ENCODE measurements around the gene TAS2R39. TPM values are rescaled to one million over a fixed set of nuclear protein-coding genes. Genes with fewer than 3 reads are reported as not detected.

The TAS2R39 gene
- total and polyA plus RNA-seq, 11 donors = not detected

GRCh38 chr7:143216686-143217085 is 33.5 kb downstream of the TAS2R39 start:
- intact Hi-C loops (cut with DNase I) = loop anchor here in 6 of 10 donors (5.0 to 10.0 kb wide), 3 partner anchors 362 to 612 kb away; partner anchors contain the start of gene EPHB6 (in 4 of the 6)
- Histone ChIP-seq H3K27me3 (peaks cover 0 to 4% (median 0%) of the 10 kb centered on the region in 9 donors), H3K27ac (no peak overlapping the region), H3K4me3 (no peak overlapping the region), H3K36me3 (no peaks in the 10 kb centered on the region), H3K9me3 (peaks cover 0 to 5% (median 0%) of the 10 kb centered on the region in 12 donors), H3K4me1 (no peaks in the 10 kb centered on the region)
- TF ChIP-seq CTCF (IDR thresholded peaks at IDR 0.05) = no peak
- TF ChIP-seq POLR2A (IDR thresholded peaks at IDR 0.05) = no peak
- no peak for ATAC-seq
- 82 to 94% (median 86%) methylated on average over 2 of the region's 2 CpGs for WGBS, 4 donors
- no peak for DNase-seq

GRCh38 chr7:143217806-143218205 is 34.6 kb downstream of the TAS2R39 start:
- no peak for ATAC-seq
- H3K27me3 ChIP-seq = peaks cover 0 to 5% (median 0%) of the 10 kb centered on the region in 9 donors
- no peak for DNase-seq
- no peaks in the 10 kb centered on the region for H3K36me3 ChIP-seq
- intact Hi-C loops (cut with DNase I) = loop anchor here in 6 of 10 donors (5.0 to 10.0 kb wide), 3 partner anchors 363 to 613 kb away; partner anchors contain the start of gene EPHB6 (in 4 of the 6)
- no peak overlapping the region for H3K4me3 ChIP-seq
- H3K27ac ChIP-seq = no peak overlapping the region
- peaks cover 0 to 9% (median 0%) of the 10 kb centered on the region in 12 donors for H3K4me1 ChIP-seq
- H3K9me3 ChIP-seq = no peaks in the 10 kb centered on the region
- TF ChIP-seq POLR2A (IDR thresholded peaks at IDR 0.05) (no peak), CTCF (IDR thresholded peaks at IDR 0.05) (no peak)
- 71 to 83% (median 80%) methylated on average over 2 of the region's 2 CpGs for WGBS, 4 donors

- Histone ChIP-seq H3K27ac (no peak overlapping the region), H3K4me3 (no peak overlapping the region), H3K36me3 (no peaks in the 10 kb centered on the region), H3K27me3 (peaks cover 0 to 11% (median 0%) of the 10 kb centered on the region in 9 donors), H3K9me3 (no peaks in the 10 kb centered on the region), H3K4me1 (peaks cover 0 to 9% (median 0%) of the 10 kb centered on the region in 12 donors)
- intact Hi-C loops (cut with DNase I) = no loop called here
- WGBS, 4 donors = 55 to 73% (median 68%) methylated on average over 2 of the region's 2 CpGs
- TF ChIP-seq CTCF (IDR thresholded peaks at IDR 0.05) (no peak), POLR2A (IDR thresholded peaks at IDR 0.05) (no peak)
- no peak for ATAC-seq
- no peak for DNase-seq
These were observed 38.1 kb downstream of the TAS2R39 start for GRCh38 chr7:143221286-143221685.

- TF ChIP-seq POLR2A (IDR thresholded peaks at IDR 0.05) = no peak
- TF ChIP-seq CTCF (IDR thresholded peaks at IDR 0.05) = no peak
These were observed 38.5 kb downstream of the TAS2R39 start, which contains the start of gene TAS2R40 for GRCh38 chr7:143221737-143222136. Gene TAS2R40 (plus strand): TSS chr7:143222037. CDS start chr7:143222079, 42 bp downstream.

More at GRCh38 chr7:143221737-143222136, 38.5 kb downstream of the TAS2R39 start, which contains the start of gene TAS2R40:
- H3K4me1 ChIP-seq = peaks cover 0 to 9% (median 0%) of the 10 kb centered on the region in 12 donors
- intact Hi-C loops (cut with DNase I) = no loop called here
- no peaks in the 10 kb centered on the region for H3K9me3 ChIP-seq
- DNase-seq (no peak), ATAC-seq (no peak)
- 84 to 91% (median 86%) methylated on average over 3 of the region's 3 CpGs for WGBS, 4 donors
- no peak within 1 kb of the TSS for H3K4me3 ChIP-seq
- H3K27ac ChIP-seq = peak within 1 kb of the TSS in 1 of 12 donors; percentile 70
- peaks cover 0 to 11% (median 0%) of the 10 kb centered on the region in 9 donors for H3K27me3 ChIP-seq
- H3K36me3 ChIP-seq = no peaks in the 10 kb centered on the region

All from heart left ventricle (tissue), 16 donors.